Measurements from ENCODE around the gene CCDC142.

DNA sequence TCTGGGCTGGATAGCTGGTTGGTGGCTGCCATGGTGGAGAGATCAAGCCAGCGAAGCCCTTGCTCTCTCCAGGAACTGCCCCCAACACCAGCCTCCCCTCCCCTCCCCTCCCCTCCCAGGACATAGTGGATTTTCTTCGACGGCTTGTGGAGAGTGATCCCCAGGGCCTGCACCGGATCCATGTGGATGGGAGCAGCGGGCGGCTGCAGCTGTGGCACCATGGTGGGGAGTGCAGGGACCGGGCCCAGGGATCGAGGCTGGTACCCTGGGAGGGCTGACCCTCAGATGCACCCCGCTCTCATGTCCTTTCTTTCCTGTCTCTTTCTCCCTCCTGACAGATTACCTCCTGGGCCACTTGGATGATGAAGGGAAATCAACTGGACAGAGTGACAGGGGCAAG lies 7.1 kb upstream of the CCDC142 start:
- no peak for TF ChIP-seq TCF12 (IDR thresholded peaks at IDR 0.05; ENCODE audit: low read depth, low read length)
- TF ChIP-seq SP4 (IDR thresholded peaks at IDR 0.05; ENCODE audit: low read length) = no peak
- no peak for TF ChIP-seq GABPA (IDR thresholded peaks at IDR 0.05; ENCODE audit: borderline replicate concordance, insufficient read depth, low read length)
- TF ChIP-seq EP300 (IDR thresholded peaks at IDR 0.05; ENCODE audit: borderline replicate concordance in 1 of 2, low read depth in 2 of 2, low read length in 2 of 2) = no peak
- no peak for TF ChIP-seq EZH2 (IDR thresholded peaks at IDR 0.05; ENCODE audit: low read depth, low read length, severe bottlenecking)
- TF ChIP-seq, protein P1, sequence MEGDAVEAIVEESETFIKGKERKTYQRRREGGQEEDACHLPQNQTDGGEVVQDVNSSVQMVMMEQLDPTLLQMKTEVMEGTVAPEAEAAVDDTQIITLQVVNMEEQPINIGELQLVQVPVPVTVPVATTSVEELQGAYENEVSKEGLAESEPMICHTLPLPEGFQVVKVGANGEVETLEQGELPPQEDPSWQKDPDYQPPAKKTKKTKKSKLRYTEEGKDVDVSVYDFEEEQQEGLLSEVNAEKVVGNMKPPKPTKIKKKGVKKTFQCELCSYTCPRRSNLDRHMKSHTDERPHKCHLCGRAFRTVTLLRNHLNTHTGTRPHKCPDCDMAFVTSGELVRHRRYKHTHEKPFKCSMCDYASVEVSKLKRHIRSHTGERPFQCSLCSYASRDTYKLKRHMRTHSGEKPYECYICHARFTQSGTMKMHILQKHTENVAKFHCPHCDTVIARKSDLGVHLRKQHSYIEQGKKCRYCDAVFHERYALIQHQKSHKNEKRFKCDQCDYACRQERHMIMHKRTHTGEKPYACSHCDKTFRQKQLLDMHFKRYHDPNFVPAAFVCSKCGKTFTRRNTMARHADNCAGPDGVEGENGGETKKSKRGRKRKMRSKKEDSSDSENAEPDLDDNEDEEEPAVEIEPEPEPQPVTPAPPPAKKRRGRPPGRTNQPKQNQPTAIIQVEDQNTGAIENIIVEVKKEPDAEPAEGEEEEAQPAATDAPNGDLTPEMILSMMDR (IDR thresholded peaks at IDR 0.05; ENCODE audit: control extremely low read depth in 1 of 3, insufficient read depth in 1 of 3, low read depth in 1 of 3, low read length in 3 of 3) = no peak
- TF ChIP-seq BACH1 (IDR thresholded peaks at IDR 0.05; ENCODE audit: low read length) = no peak
- no peak for TF ChIP-seq POLR2A (IDR thresholded peaks at IDR 0.05; ENCODE audit: control extremely low read depth in 1 of 2, low read depth in 2 of 2, low read length in 2 of 2)
- TF ChIP-seq TAF1 (IDR thresholded peaks at IDR 0.05; ENCODE audit: low read depth, low read length) = no peak
- TF ChIP-seq, protein P2, sequence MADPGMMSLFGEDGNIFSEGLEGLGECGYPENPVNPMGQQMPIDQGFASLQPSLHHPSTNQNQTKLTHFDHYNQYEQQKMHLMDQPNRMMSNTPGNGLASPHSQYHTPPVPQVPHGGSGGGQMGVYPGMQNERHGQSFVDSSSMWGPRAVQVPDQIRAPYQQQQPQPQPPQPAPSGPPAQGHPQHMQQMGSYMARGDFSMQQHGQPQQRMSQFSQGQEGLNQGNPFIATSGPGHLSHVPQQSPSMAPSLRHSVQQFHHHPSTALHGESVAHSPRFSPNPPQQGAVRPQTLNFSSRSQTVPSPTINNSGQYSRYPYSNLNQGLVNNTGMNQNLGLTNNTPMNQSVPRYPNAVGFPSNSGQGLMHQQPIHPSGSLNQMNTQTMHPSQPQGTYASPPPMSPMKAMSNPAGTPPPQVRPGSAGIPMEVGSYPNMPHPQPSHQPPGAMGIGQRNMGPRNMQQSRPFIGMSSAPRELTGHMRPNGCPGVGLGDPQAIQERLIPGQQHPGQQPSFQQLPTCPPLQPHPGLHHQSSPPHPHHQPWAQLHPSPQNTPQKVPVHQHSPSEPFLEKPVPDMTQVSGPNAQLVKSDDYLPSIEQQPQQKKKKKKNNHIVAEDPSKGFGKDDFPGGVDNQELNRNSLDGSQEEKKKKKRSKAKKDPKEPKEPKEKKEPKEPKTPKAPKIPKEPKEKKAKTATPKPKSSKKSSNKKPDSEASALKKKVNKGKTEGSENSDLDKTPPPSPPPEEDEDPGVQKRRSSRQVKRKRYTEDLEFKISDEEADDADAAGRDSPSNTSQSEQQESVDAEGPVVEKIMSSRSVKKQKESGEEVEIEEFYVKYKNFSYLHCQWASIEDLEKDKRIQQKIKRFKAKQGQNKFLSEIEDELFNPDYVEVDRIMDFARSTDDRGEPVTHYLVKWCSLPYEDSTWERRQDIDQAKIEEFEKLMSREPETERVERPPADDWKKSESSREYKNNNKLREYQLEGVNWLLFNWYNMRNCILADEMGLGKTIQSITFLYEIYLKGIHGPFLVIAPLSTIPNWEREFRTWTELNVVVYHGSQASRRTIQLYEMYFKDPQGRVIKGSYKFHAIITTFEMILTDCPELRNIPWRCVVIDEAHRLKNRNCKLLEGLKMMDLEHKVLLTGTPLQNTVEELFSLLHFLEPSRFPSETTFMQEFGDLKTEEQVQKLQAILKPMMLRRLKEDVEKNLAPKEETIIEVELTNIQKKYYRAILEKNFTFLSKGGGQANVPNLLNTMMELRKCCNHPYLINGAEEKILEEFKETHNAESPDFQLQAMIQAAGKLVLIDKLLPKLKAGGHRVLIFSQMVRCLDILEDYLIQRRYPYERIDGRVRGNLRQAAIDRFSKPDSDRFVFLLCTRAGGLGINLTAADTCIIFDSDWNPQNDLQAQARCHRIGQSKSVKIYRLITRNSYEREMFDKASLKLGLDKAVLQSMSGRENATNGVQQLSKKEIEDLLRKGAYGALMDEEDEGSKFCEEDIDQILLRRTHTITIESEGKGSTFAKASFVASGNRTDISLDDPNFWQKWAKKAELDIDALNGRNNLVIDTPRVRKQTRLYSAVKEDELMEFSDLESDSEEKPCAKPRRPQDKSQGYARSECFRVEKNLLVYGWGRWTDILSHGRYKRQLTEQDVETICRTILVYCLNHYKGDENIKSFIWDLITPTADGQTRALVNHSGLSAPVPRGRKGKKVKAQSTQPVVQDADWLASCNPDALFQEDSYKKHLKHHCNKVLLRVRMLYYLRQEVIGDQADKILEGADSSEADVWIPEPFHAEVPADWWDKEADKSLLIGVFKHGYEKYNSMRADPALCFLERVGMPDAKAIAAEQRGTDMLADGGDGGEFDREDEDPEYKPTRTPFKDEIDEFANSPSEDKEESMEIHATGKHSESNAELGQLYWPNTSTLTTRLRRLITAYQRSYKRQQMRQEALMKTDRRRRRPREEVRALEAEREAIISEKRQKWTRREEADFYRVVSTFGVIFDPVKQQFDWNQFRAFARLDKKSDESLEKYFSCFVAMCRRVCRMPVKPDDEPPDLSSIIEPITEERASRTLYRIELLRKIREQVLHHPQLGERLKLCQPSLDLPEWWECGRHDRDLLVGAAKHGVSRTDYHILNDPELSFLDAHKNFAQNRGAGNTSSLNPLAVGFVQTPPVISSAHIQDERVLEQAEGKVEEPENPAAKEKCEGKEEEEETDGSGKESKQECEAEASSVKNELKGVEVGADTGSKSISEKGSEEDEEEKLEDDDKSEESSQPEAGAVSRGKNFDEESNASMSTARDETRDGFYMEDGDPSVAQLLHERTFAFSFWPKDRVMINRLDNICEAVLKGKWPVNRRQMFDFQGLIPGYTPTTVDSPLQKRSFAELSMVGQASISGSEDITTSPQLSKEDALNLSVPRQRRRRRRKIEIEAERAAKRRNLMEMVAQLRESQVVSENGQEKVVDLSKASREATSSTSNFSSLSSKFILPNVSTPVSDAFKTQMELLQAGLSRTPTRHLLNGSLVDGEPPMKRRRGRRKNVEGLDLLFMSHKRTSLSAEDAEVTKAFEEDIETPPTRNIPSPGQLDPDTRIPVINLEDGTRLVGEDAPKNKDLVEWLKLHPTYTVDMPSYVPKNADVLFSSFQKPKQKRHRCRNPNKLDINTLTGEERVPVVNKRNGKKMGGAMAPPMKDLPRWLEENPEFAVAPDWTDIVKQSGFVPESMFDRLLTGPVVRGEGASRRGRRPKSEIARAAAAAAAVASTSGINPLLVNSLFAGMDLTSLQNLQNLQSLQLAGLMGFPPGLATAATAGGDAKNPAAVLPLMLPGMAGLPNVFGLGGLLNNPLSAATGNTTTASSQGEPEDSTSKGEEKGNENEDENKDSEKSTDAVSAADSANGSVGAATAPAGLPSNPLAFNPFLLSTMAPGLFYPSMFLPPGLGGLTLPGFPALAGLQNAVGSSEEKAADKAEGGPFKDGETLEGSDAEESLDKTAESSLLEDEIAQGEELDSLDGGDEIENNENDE (IDR thresholded peaks at IDR 0.05; ENCODE audit: insufficient replicate concordance, low read length) = no peak
- TF ChIP-seq SAP30 (IDR thresholded peaks at IDR 0.05; ENCODE audit: insufficient read depth, insufficient replicate concordance, low read length) = no peak
- TF ChIP-seq, protein P3, sequence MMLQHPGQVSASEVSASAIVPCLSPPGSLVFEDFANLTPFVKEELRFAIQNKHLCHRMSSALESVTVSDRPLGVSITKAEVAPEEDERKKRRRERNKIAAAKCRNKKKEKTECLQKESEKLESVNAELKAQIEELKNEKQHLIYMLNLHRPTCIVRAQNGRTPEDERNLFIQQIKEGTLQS (IDR thresholded peaks at IDR 0.05; ENCODE audit: insufficient read depth, low read depth, low read length) = no peak
- TF ChIP-seq POLR2AphosphoS5 (IDR thresholded peaks at IDR 0.05; ENCODE audit: low read depth, low read length) = no peak
- no peak for TF ChIP-seq GTF2F1 (IDR thresholded peaks at IDR 0.05; ENCODE audit: borderline replicate concordance, low read depth, low read length)

Measured in H1 (cell line).